ENCODE measurements around the gene TOP1. TPM values are rescaled to one million over a fixed set of nuclear protein-coding genes. Genes with fewer than 3 reads are reported as not detected.

Gene TOP1
- total RNA-seq, 2 experiments from 2014 or later, result 72.6 to 75.2 TPM

GRCh38 chr20:41006936-41007474 is 21.6 kb upstream of the TOP1 start:
- peaks cover 12% of the 10 kb centered on the region for H3K36me3 Mint-ChIP-seq
- POLR2A ChIA-PET, result interaction anchor here (1.3 to 5.8 kb wide), 3 partner anchors 11 to 67 kb away, joined by 3 to 55 read pairs (median 4); no protein-coding TSS in a partner anchor
- ATAC-seq (ENCODE audit: low read depth), result no peak
- peak overlapping the region; percentile 44 for H3K27ac Mint-ChIP-seq
- DNase-seq, result no peak
- H3K27me3 Mint-ChIP-seq, result no peaks in the 10 kb centered on the region
- H3K9me3 Mint-ChIP-seq, result peaks cover 2% of the 10 kb centered on the region
- peaks cover 59% of the 10 kb centered on the region for H3K4me1 Mint-ChIP-seq
- H3K4me3 Mint-ChIP-seq, result no peak overlapping the region

- DNase-seq (no peak), ATAC-seq (ENCODE audit: low read depth) (no peak)
- peaks cover 64% of the 10 kb centered on the region for H3K4me1 Mint-ChIP-seq
- H3K9me3 Mint-ChIP-seq, result peaks cover 2% of the 10 kb centered on the region
- POLR2A ChIA-PET, result interaction anchor here (1.3 to 5.8 kb wide), 2 partner anchors 11 to 16 kb away, joined by 3 to 55 read pairs; no protein-coding TSS in a partner anchor
- peak overlapping the region; percentile 73 for H3K4me3 Mint-ChIP-seq
- H3K36me3 Mint-ChIP-seq, result peaks cover 12% of the 10 kb centered on the region
- H3K27me3 Mint-ChIP-seq, result no peaks in the 10 kb centered on the region
- H3K27ac Mint-ChIP-seq, result peak overlapping the region; percentile 97
Measured at GRCh38 chr20:41007481-41007880, 21.1 kb upstream of the TOP1 start.

- POLR2A ChIA-PET, result interaction anchor here (5.8 kb wide), 1 partner anchor 18 kb away, joined by 55 read pairs; no protein-coding TSS in a partner anchor
- Mint-ChIP-seq H3K27me3 (no peaks in the 10 kb centered on the region), H3K27ac (peak overlapping the region; percentile 92), H3K4me1 (peaks cover 55% of the 10 kb centered on the region), H3K4me3 (no peak overlapping the region), H3K36me3 (peaks cover 12% of the 10 kb centered on the region), H3K9me3 (peaks cover 2% of the 10 kb centered on the region)
- ATAC-seq (ENCODE audit: low read depth), result no peak
- no peak for DNase-seq
Measured at GRCh38 chr20:41009946-41010345, 18.7 kb upstream of the TOP1 start.

- H3K27ac Mint-ChIP-seq, result peak overlapping the region; percentile 92
- ATAC-seq (ENCODE audit: low read depth), result peak; percentile 88
- POLR2A ChIA-PET, result interaction anchor here (0.8 to 5.8 kb wide), 11 partner anchors 9 to 75 kb away, joined by 3 to 55 read pairs (median 4); partner anchors contain the start of gene TOP1
- H3K4me3 Mint-ChIP-seq, result peak overlapping the region; percentile 64
- peaks cover 54% of the 10 kb centered on the region for H3K4me1 Mint-ChIP-seq
- peaks cover 2% of the 10 kb centered on the region for H3K9me3 Mint-ChIP-seq
- H3K27me3 Mint-ChIP-seq, result no peaks in the 10 kb centered on the region
- no peak for DNase-seq
- H3K36me3 Mint-ChIP-seq, result peaks cover 9% of the 10 kb centered on the region
Measured at GRCh38 chr20:41011551-41012067, 17.0 kb upstream of the TOP1 start.

- Mint-ChIP-seq H3K4me1 (peaks cover 43% of the 10 kb centered on the region), H3K9me3 (no peaks in the 10 kb centered on the region), H3K27ac (peak overlapping the region; percentile 67), H3K36me3 (peaks cover 7% of the 10 kb centered on the region), H3K27me3 (no peaks in the 10 kb centered on the region), H3K4me3 (no peak overlapping the region)
- DNase-seq, result no peak
- POLR2A ChIA-PET, result no interaction called here
- ATAC-seq (ENCODE audit: low read depth), result no peak
Measured at GRCh38 chr20:41014561-41015088, 14.0 kb upstream of the TOP1 start.

GRCh38 chr20:41017448-41018042 is 11.1 kb upstream of the TOP1 start:
- POLR2A ChIA-PET, result interaction anchor here (0.7 to 1.0 kb wide), 2 partner anchors 11 to 228 kb away, joined by 3 to 4 read pairs; no protein-coding TSS in a partner anchor
- Mint-ChIP-seq H3K27ac (no peak overlapping the region), H3K36me3 (peaks cover 7% of the 10 kb centered on the region), H3K4me3 (no peak overlapping the region), H3K27me3 (peaks cover 6% of the 10 kb centered on the region), H3K4me1 (peaks cover 24% of the 10 kb centered on the region), H3K9me3 (no peaks in the 10 kb centered on the region)
- ATAC-seq (ENCODE audit: low read depth) (no peak), DNase-seq (no peak)

GRCh38 chr20:41018153-41018552 is 10.5 kb upstream of the TOP1 start:
- DNase-seq (no peak), ATAC-seq (ENCODE audit: low read depth) (no peak)
- no peak overlapping the region for H3K27ac Mint-ChIP-seq
- peaks cover 7% of the 10 kb centered on the region for H3K36me3 Mint-ChIP-seq
- no peaks in the 10 kb centered on the region for H3K9me3 Mint-ChIP-seq
- POLR2A ChIA-PET, result interaction anchor here (1.0 kb wide), 1 partner anchor 11 kb away, joined by 3 read pairs; no protein-coding TSS in a partner anchor
- H3K4me1 Mint-ChIP-seq, result peaks cover 18% of the 10 kb centered on the region
- no peak overlapping the region for H3K4me3 Mint-ChIP-seq
- H3K27me3 Mint-ChIP-seq, result peaks cover 7% of the 10 kb centered on the region

- DNase-seq (no peak), ATAC-seq (ENCODE audit: low read depth) (no peak)
- H3K27me3 Mint-ChIP-seq, result peaks cover 7% of the 10 kb centered on the region
- POLR2A ChIA-PET, result interaction anchor here (1.0 kb wide), 1 partner anchor 12 kb away, joined by 3 read pairs; no protein-coding TSS in a partner anchor
- peaks cover 2% of the 10 kb centered on the region for H3K36me3 Mint-ChIP-seq
- H3K4me1 Mint-ChIP-seq, result peaks cover 14% of the 10 kb centered on the region
- H3K9me3 Mint-ChIP-seq, result no peaks in the 10 kb centered on the region
- no peak overlapping the region for H3K27ac Mint-ChIP-seq
- no peak overlapping the region for H3K4me3 Mint-ChIP-seq
Measured at GRCh38 chr20:41023549-41023948, 5.1 kb upstream of the TOP1 start.

- POLR2A ChIA-PET, result interaction anchor here (1.4 kb wide), 1 partner anchor 36 kb away, joined by 11 read pairs; no protein-coding TSS in a partner anchor
- H3K4me1 Mint-ChIP-seq, result peaks cover 30% of the 10 kb centered on the region
- H3K27ac Mint-ChIP-seq, result peak overlapping the region; percentile 70
- no peak for DNase-seq
- peaks cover 20% of the 10 kb centered on the region for H3K36me3 Mint-ChIP-seq
- no peaks in the 10 kb centered on the region for H3K9me3 Mint-ChIP-seq
- peaks cover 2% of the 10 kb centered on the region for H3K27me3 Mint-ChIP-seq
- no peak for ATAC-seq (ENCODE audit: low read depth)
- peak overlapping the region; percentile 80 for H3K4me3 Mint-ChIP-seq
Measured at GRCh38 chr20:41027366-41027765, 1.3 kb upstream of the TOP1 start.

- no peak for ATAC-seq (ENCODE audit: low read depth)
Measured at GRCh38 chr20:41027872-41028358, 707 bp upstream of the TOP1 start.

GRCh38 chr20:41029150-41029901 is 704 bp downstream of the TOP1 start:
- ATAC-seq (ENCODE audit: low read depth) (peak; percentile 1), DNase-seq (peak; percentile 71)
- H3K4me3 Mint-ChIP-seq, result peak overlapping the region; percentile 82
- H3K36me3 Mint-ChIP-seq, result peaks cover 36% of the 10 kb centered on the region
- no peaks in the 10 kb centered on the region for H3K9me3 Mint-ChIP-seq
- H3K27me3 Mint-ChIP-seq, result no peaks in the 10 kb centered on the region
- H3K27ac Mint-ChIP-seq, result peak overlapping the region; percentile 87
- peaks cover 47% of the 10 kb centered on the region for H3K4me1 Mint-ChIP-seq
- POLR2A ChIA-PET, result interaction anchor here (1.0 to 3.8 kb wide), 8 partner anchors 8 to 38 kb away, joined by 3 to 22 read pairs (median 4); no protein-coding TSS in a partner anchor

More at GRCh38 chr20:41027872-41028358, 707 bp upstream of the TOP1 start:
- peaks cover 35% of the 10 kb centered on the region for H3K4me1 Mint-ChIP-seq
- H3K27me3 Mint-ChIP-seq, result peaks cover 2% of the 10 kb centered on the region
- H3K9me3 Mint-ChIP-seq, result no peaks in the 10 kb centered on the region
- peak overlapping the region; percentile 70 for H3K27ac Mint-ChIP-seq
- DNase-seq, result no peak
- peaks cover 25% of the 10 kb centered on the region for H3K36me3 Mint-ChIP-seq
- H3K4me3 Mint-ChIP-seq, result peak overlapping the region; percentile 80
- POLR2A ChIA-PET, result interaction anchor here (0.7 to 1.4 kb wide), 4 partner anchors 10 to 36 kb away, joined by 3 to 11 read pairs (median 4); no protein-coding TSS in a partner anchor

- H3K27ac Mint-ChIP-seq, result peak overlapping the region; percentile 87
- H3K4me3 Mint-ChIP-seq, result peak overlapping the region; percentile 82
- no peaks in the 10 kb centered on the region for H3K9me3 Mint-ChIP-seq
- peaks cover 53% of the 10 kb centered on the region for H3K4me1 Mint-ChIP-seq
- peaks cover 42% of the 10 kb centered on the region for H3K36me3 Mint-ChIP-seq
- DNase-seq (no peak), ATAC-seq (ENCODE audit: low read depth) (no peak)
- POLR2A ChIA-PET, result interaction anchor here (1.0 to 3.8 kb wide), 8 partner anchors 9 to 39 kb away, joined by 3 to 22 read pairs (median 4); no protein-coding TSS in a partner anchor
- H3K27me3 Mint-ChIP-seq, result no peaks in the 10 kb centered on the region
Measured at GRCh38 chr20:41030061-41030460, 1.4 kb downstream of the TOP1 start.

Measured in activated naive CD8-positive, alpha-beta T cell treated with anti-CD3 and anti-CD28 coated beads, Interleukin-2, amount 10 ng/mL, durations not matched to agents 7 days and 5 days (primary cell).